ENCODE measurements around the gene COG6. TPM values are rescaled to one million over a fixed set of nuclear protein-coding genes. Genes with fewer than 3 reads are reported as not detected.

Gene COG6
- total RNA-seq, 2 experiments from 2014 or later, result 27.7 to 28.9 TPM

- no peaks in the 10 kb centered on the region for H3K27me3 Mint-ChIP-seq
- no peak overlapping the region for H3K27ac Mint-ChIP-seq
- H3K4me1 Mint-ChIP-seq, result peaks cover 8% of the 10 kb centered on the region
- peaks cover 15% of the 10 kb centered on the region for H3K36me3 Mint-ChIP-seq (ENCODE audit: low read depth)
- DNase-seq (no peak), ATAC-seq (no peak)
- CTCF ChIA-PET, result interaction anchor here (3.0 to 3.5 kb wide), 2 partner anchors 10 kb away, joined by 10 to 18 read pairs; no protein-coding TSS in a partner anchor
- intact Hi-C loops (cut with DNase I, micrococcal nuclease), result loop anchor here (10.0 kb wide), 2 partner anchors 262 to 342 kb away; no protein-coding TSS in a partner anchor
- H3K4me3 Mint-ChIP-seq, result no peak overlapping the region
- H3K9me3 Mint-ChIP-seq (ENCODE audit: low read depth), result no peaks in the 10 kb centered on the region
- POLR2A ChIA-PET, result no interaction called here
Measured at GRCh38 chr13:39682310-39682709, 26.8 kb downstream of the COG6 start.

- ChIA-PET POLR2A (no interaction called here), CTCF (interaction anchor here (1.4 to 3.5 kb wide), 3 partner anchors 10 to 1000 kb away, joined by 5 to 18 read pairs (median 10); no protein-coding TSS in a partner anchor)
- H3K36me3 Mint-ChIP-seq (ENCODE audit: low read depth), result peaks cover 18% of the 10 kb centered on the region
- peak; percentile 33 for ATAC-seq
- H3K27me3 Mint-ChIP-seq, result no peaks in the 10 kb centered on the region
- no peak overlapping the region for H3K4me3 Mint-ChIP-seq
- intact Hi-C loops (cut with DNase I, micrococcal nuclease), result loop anchor here (10.0 kb wide), 2 partner anchors 262 to 342 kb away; no protein-coding TSS in a partner anchor
- H3K4me1 Mint-ChIP-seq, result peaks cover 8% of the 10 kb centered on the region
- no peaks in the 10 kb centered on the region for H3K9me3 Mint-ChIP-seq (ENCODE audit: low read depth)
- DNase-seq, result no peak
- H3K27ac Mint-ChIP-seq, result peak overlapping the region; percentile 1
Measured at GRCh38 chr13:39682788-39683187, 27.3 kb downstream of the COG6 start.

- POLR2A ChIA-PET, result no interaction called here
- intact Hi-C loops (cut with DNase I, micrococcal nuclease), result loop anchor here (1.0 to 10.0 kb wide), 5 partner anchors 258 to 1093 kb away; no protein-coding TSS in a partner anchor
- no peak for ATAC-seq
Measured at GRCh38 chr13:39684531-39685137, 29.2 kb downstream of the COG6 start.

GRCh38 chr13:39685652-39686051 lies 30.2 kb downstream of the COG6 start:
- no peak overlapping the region for H3K4me3 Mint-ChIP-seq
- H3K36me3 Mint-ChIP-seq (ENCODE audit: low read depth), result peaks cover 16% of the 10 kb centered on the region
- H3K4me1 Mint-ChIP-seq, result peaks cover 21% of the 10 kb centered on the region
- H3K27me3 Mint-ChIP-seq, result no peaks in the 10 kb centered on the region
- no peak for ATAC-seq
- H3K27ac Mint-ChIP-seq, result no peak overlapping the region
- ChIA-PET POLR2A (no interaction called here), CTCF (interaction anchor here (0.6 to 1.7 kb wide), 15 partner anchors 9 to 1058 kb away, joined by 3 to 11 read pairs (median 3); no protein-coding TSS in a partner anchor)
- intact Hi-C loops (cut with DNase I, micrococcal nuclease), result loop anchor here (2.0 to 10.0 kb wide), 4 partner anchors 257 to 1092 kb away; no protein-coding TSS in a partner anchor
- no peaks in the 10 kb centered on the region for H3K9me3 Mint-ChIP-seq (ENCODE audit: low read depth)
- no peak for DNase-seq

More at GRCh38 chr13:39684531-39685137, 29.2 kb downstream of the COG6 start:
- CTCF ChIA-PET, result interaction anchor here (0.6 to 3.5 kb wide), 10 partner anchors 12 to 998 kb away, joined by 3 to 11 read pairs (median 4); no protein-coding TSS in a partner anchor
- peaks cover 21% of the 10 kb centered on the region for H3K36me3 Mint-ChIP-seq (ENCODE audit: low read depth)
- no peaks in the 10 kb centered on the region for H3K27me3 Mint-ChIP-seq
- H3K27ac Mint-ChIP-seq, result no peak overlapping the region
- no peak overlapping the region for H3K4me3 Mint-ChIP-seq
- no peaks in the 10 kb centered on the region for H3K9me3 Mint-ChIP-seq (ENCODE audit: low read depth)
- no peak for DNase-seq
- peaks cover 21% of the 10 kb centered on the region for H3K4me1 Mint-ChIP-seq

GRCh38 chr13:39688278-39688677 lies 32.8 kb downstream of the COG6 start:
- DNase-seq (peak; percentile 4), ATAC-seq (peak; percentile 35)
- Mint-ChIP-seq H3K4me3 (no peak overlapping the region), H3K27ac (peak overlapping the region; percentile 85), H3K27me3 (no peaks in the 10 kb centered on the region), H3K4me1 (peaks cover 14% of the 10 kb centered on the region), H3K36me3 (ENCODE audit: low read depth) (peaks cover 8% of the 10 kb centered on the region), H3K9me3 (ENCODE audit: low read depth) (no peaks in the 10 kb centered on the region)
- CTCF ChIA-PET, result no interaction called here
- intact Hi-C loops (cut with DNase I, micrococcal nuclease), result loop anchor here (2.0 to 10.0 kb wide), 4 partner anchors 89 to 1089 kb away; no protein-coding TSS in a partner anchor
- POLR2A ChIA-PET, result no interaction called here

- Mint-ChIP-seq H3K27me3 (no peaks in the 10 kb centered on the region), H3K4me3 (no peak overlapping the region), H3K27ac (peak overlapping the region; percentile 85), H3K4me1 (peaks cover 14% of the 10 kb centered on the region), H3K9me3 (ENCODE audit: low read depth) (no peaks in the 10 kb centered on the region), H3K36me3 (ENCODE audit: low read depth) (peaks cover 8% of the 10 kb centered on the region)
- DNase-seq (no peak), ATAC-seq (peak; percentile 96)
- POLR2A ChIA-PET, result no interaction called here
- CTCF ChIA-PET, result no interaction called here
- intact Hi-C loops (cut with DNase I, micrococcal nuclease), result loop anchor here (2.0 to 10.0 kb wide), 4 partner anchors 88 to 1088 kb away; no protein-coding TSS in a partner anchor
Measured at GRCh38 chr13:39688699-39689405, 33.4 kb downstream of the COG6 start.

- ChIA-PET POLR2A (no interaction called here), CTCF (interaction anchor here (0.7 to 2.1 kb wide), 7 partner anchors 8 to 391 kb away, joined by 3 to 18 read pairs (median 3); no protein-coding TSS in a partner anchor)
- no peak for DNase-seq
- no peak overlapping the region for H3K27ac Mint-ChIP-seq
- peaks cover 13% of the 10 kb centered on the region for H3K4me1 Mint-ChIP-seq
- peaks cover 5% of the 10 kb centered on the region for H3K36me3 Mint-ChIP-seq (ENCODE audit: low read depth)
- intact Hi-C loops (cut with DNase I, micrococcal nuclease), result no loop called here
- no peak overlapping the region for H3K4me3 Mint-ChIP-seq
- no peak for ATAC-seq
- no peaks in the 10 kb centered on the region for H3K27me3 Mint-ChIP-seq
- H3K9me3 Mint-ChIP-seq (ENCODE audit: low read depth), result no peaks in the 10 kb centered on the region
Measured at GRCh38 chr13:39692660-39693438, 37.4 kb downstream of the COG6 start.

GRCh38 chr13:39699274-39699673 lies 43.8 kb downstream of the COG6 start:
- no peaks in the 10 kb centered on the region for H3K27me3 Mint-ChIP-seq
- H3K36me3 Mint-ChIP-seq (ENCODE audit: low read depth), result peaks cover 3% of the 10 kb centered on the region
- ATAC-seq (no peak), DNase-seq (no peak)
- POLR2A ChIA-PET, result no interaction called here
- H3K4me1 Mint-ChIP-seq, result peaks cover 13% of the 10 kb centered on the region
- intact Hi-C loops (cut with DNase I, micrococcal nuclease), result no loop called here
- CTCF ChIA-PET, result interaction anchor here (1.4 to 2.2 kb wide), 2 partner anchors 9 to 16 kb away, joined by 5 to 6 read pairs; no protein-coding TSS in a partner anchor
- no peak overlapping the region for H3K4me3 Mint-ChIP-seq
- H3K9me3 Mint-ChIP-seq (ENCODE audit: low read depth), result no peaks in the 10 kb centered on the region
- no peak overlapping the region for H3K27ac Mint-ChIP-seq

- CTCF ChIA-PET, result interaction anchor here (1.0 kb wide), 1 partner anchor 64 kb away, joined by 3 read pairs; no protein-coding TSS in a partner anchor
- POLR2A ChIA-PET, result no interaction called here
- Mint-ChIP-seq H3K4me3 (no peak overlapping the region), H3K27ac (no peak overlapping the region), H3K27me3 (no peaks in the 10 kb centered on the region), H3K9me3 (ENCODE audit: low read depth) (peaks cover 14% of the 10 kb centered on the region), H3K36me3 (ENCODE audit: low read depth) (peaks cover 40% of the 10 kb centered on the region), H3K4me1 (no peaks in the 10 kb centered on the region)
- no peak for DNase-seq
- no peak for ATAC-seq
- intact Hi-C loops (cut with DNase I, micrococcal nuclease), result no loop called here
Measured at GRCh38 chr13:39712626-39713025, 57.2 kb downstream of the COG6 start.

- Mint-ChIP-seq H3K27me3 (no peaks in the 10 kb centered on the region), H3K27ac (no peak overlapping the region), H3K4me3 (no peak overlapping the region), H3K9me3 (ENCODE audit: low read depth) (no peaks in the 10 kb centered on the region), H3K36me3 (ENCODE audit: low read depth) (peaks cover 35% of the 10 kb centered on the region), H3K4me1 (no peaks in the 10 kb centered on the region)
- POLR2A ChIA-PET, result no interaction called here
- no peak for DNase-seq
- no peak for ATAC-seq
- intact Hi-C loops (cut with DNase I, micrococcal nuclease), result no loop called here
- CTCF ChIA-PET, result interaction anchor here (1.7 kb wide), 1 partner anchor 13 kb away, joined by 4 read pairs; no protein-coding TSS in a partner anchor
Measured at GRCh38 chr13:39729156-39729555, 73.7 kb downstream of the COG6 start.

- ATAC-seq (no peak), DNase-seq (no peak)
- H3K27ac Mint-ChIP-seq, result no peak overlapping the region
- intact Hi-C loops (cut with DNase I, micrococcal nuclease), result no loop called here
- ChIA-PET CTCF (no interaction called here), POLR2A (no interaction called here)
- H3K9me3 Mint-ChIP-seq (ENCODE audit: low read depth), result no peaks in the 10 kb centered on the region
- no peak overlapping the region for H3K4me3 Mint-ChIP-seq
- H3K27me3 Mint-ChIP-seq, result no peaks in the 10 kb centered on the region
- peaks cover 40% of the 10 kb centered on the region for H3K36me3 Mint-ChIP-seq (ENCODE audit: low read depth)
- no peaks in the 10 kb centered on the region for H3K4me1 Mint-ChIP-seq
Measured at GRCh38 chr13:39734952-39735351, 79.5 kb downstream of the COG6 start.

Measured in activated CD4-positive, alpha-beta T cell treated with anti-CD3 and anti-CD28 coated beads for 36 hours (primary cell).